A549 (cell line): ENCODE measurements around the gene CDK10.

Source experiments
- BHLHE40 ChIP-seq: IDR thresholded peaks from 2 replicates; pipeline ENCODE4 v1.6.1; 2012; ENCODE audit warnings: low read depth, low read length, inconsistent platforms
- CBX8 ChIP-seq: fragments of 200-600 bp; sonication (generic); IDR thresholded peaks from 2 replicates; pipeline ENCODE4 v1.6.1; 2016
- CHD4 ChIP-seq: fragments of 200-600 bp; sonication (generic); IDR thresholded peaks from 2 replicates; pipeline ENCODE4 v1.6.1; 2016; ENCODE audit warnings: antibody characterized with exemption, mild to moderate bottlenecking, borderline replicate concordance
- CTCF ChIP-seq: fragments of >200 bp; sonication (Bioruptor Twin); formaldehyde crosslinking; IDR thresholded peaks from 3 replicates; pipeline ENCODE4 v1.5.1; 2016
- ESRRA ChIP-seq: fragments of 150-350 bp; IDR thresholded peaks from 2 replicates; pipeline ENCODE4 v1.6.1; 2014; ENCODE audit warnings: mild to moderate bottlenecking, low read length, borderline replicate concordance
- HMGXB4 ChIP-seq: fragments of 250-450 bp; sonication (Bioruptor Pico); IDR thresholded peaks from 2 replicates; pipeline ENCODE4 v1.5.0; 2021; ENCODE audit warnings: mild to moderate bottlenecking, moderate library complexity, borderline replicate concordance
- JUN ChIP-seq, 2 experiments: fragments of >200 bp; sonication (Bioruptor Twin); formaldehyde crosslinking; IDR thresholded peaks; 2 replicates in 1 of 2; 3 replicates in 1 of 2; pipeline ENCODE4 v1.6.1; 2016 to 2017
- JUNB ChIP-seq: fragments of >200 bp; sonication (Bioruptor Twin); formaldehyde crosslinking; IDR thresholded peaks from 2 replicates; pipeline ENCODE4 v1.6.1; 2016
- MYC ChIP-seq: IDR thresholded peaks from 2 replicates; pipeline ENCODE4 v1.6.1; 2012; ENCODE audit warnings: mild to moderate bottlenecking, inconsistent platforms, low read length, improper control_type of control experiment, borderline replicate concordance
- POLR2A ChIP-seq: IDR thresholded peaks from 2 replicates; pipeline ENCODE4 v1.6.1; 2012; ENCODE audit warnings: mild to moderate bottlenecking, low read length
- RAD21 ChIP-seq, 2 experiments: fragments of >200 bp in 1 of 2; sonication (Bioruptor Twin) in 1 of 2; formaldehyde crosslinking in 1 of 2; IDR thresholded peaks in 1 of 2; conservative IDR thresholded peaks in 1 of 2; 2 replicates in 1 of 2; 3 replicates in 1 of 2; pipeline ENCODE4 v1.6.1; 2012 to 2018; ENCODE audit warnings: inconsistent platforms in 1 of 2
- ZSCAN20 ChIP-seq: fragments of 250-450 bp; sonication (Bioruptor Pico); IDR thresholded peaks from 2 replicates; pipeline ENCODE4 v1.8.0; 2022; ENCODE audit warnings: mild to moderate bottlenecking, moderate library complexity
- TF ChIP-seq, protein P1 (sequence below): fragments of >200 bp; sonication (Bioruptor Twin); formaldehyde crosslinking; IDR thresholded peaks from 3 replicates; pipeline ENCODE4 v1.6.1; 2016
- TF ChIP-seq, protein P2 (sequence below): IDR thresholded peaks from 2 replicates; pipeline ENCODE4 v1.6.1; 2012

- TF ChIP-seq HMGXB4 (CRISPR knock-in tag) (no peak), CTCF (no peak), CBX8 (no peak), JUNB (no peak), JUN (IDR thresholded peaks at IDR 0.05) (no peak), BHLHE40 (no peak), ESRRA (no peak), ZSCAN20 (CRISPR knock-in tag) (no peak), MYC (no peak), CHD4 (no peak), RAD21 (conservative IDR thresholded peaks at IDR 0.05 in 1 of 2, IDR thresholded peaks at IDR 0.05 in 1 of 2) (no peak), POLR2A (no peak)
- TF ChIP-seq, protein P1, sequence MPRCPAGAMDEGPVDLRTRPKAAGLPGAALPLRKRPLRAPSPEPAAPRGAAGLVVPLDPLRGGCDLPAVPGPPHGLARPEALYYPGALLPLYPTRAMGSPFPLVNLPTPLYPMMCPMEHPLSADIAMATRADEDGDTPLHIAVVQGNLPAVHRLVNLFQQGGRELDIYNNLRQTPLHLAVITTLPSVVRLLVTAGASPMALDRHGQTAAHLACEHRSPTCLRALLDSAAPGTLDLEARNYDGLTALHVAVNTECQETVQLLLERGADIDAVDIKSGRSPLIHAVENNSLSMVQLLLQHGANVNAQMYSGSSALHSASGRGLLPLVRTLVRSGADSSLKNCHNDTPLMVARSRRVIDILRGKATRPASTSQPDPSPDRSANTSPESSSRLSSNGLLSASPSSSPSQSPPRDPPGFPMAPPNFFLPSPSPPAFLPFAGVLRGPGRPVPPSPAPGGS, result no peak
- TF ChIP-seq, protein P2, sequence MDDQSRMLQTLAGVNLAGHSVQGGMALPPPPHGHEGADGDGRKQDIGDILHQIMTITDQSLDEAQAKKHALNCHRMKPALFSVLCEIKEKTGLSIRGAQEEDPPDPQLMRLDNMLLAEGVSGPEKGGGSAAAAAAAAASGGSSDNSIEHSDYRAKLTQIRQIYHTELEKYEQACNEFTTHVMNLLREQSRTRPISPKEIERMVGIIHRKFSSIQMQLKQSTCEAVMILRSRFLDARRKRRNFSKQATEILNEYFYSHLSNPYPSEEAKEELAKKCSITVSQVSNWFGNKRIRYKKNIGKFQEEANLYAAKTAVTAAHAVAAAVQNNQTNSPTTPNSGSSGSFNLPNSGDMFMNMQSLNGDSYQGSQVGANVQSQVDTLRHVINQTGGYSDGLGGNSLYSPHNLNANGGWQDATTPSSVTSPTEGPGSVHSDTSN, result no peak
Measured at GRCh38 chr16:89737341-89738071, 51.0 kb downstream of the CDK10 start.
